ENCODE results near the gene BRINP3. TPM values are rescaled to one million over a fixed set of nuclear protein-coding genes. Genes with fewer than 3 reads are reported as not detected.

The BRINP3 gene
- total and polyA plus RNA-seq, 8 donors = 0.06 to 25.5 (median 7.4) TPM; not detected in 4

GRCh38 chr1:190472494-190472893, 5.2 kb downstream of the BRINP3 start:
- Histone ChIP-seq H3K36me3 (no peaks in the 10 kb centered on the region), H3K9me3 (no peaks in the 10 kb centered on the region), H3K27ac (no peak overlapping the region), H3K4me1 (peaks cover 0 to 23% (median 13%) of the 10 kb centered on the region in 4 donors), H3K27me3 (peaks cover 0 to 31% (median 31%) of the 10 kb centered on the region in 3 donors), H3K4me3 (no peak overlapping the region)
- TF ChIP-seq CTCF (IDR thresholded peaks at IDR 0.05) = no peak
- no peak for DNase-seq
- intact Hi-C loops (cut with DNase I; ENCODE audit: low total_unique reads) = no loop called here
- 78 to 83% (median 81%) methylated on average over 1 of the region's 1 CpG for WGBS, 5 donors

GRCh38 chr1:190472042-190472441, 5.6 kb downstream of the BRINP3 start:
- H3K27ac ChIP-seq = no peak overlapping the region

GRCh38 chr1:190464690-190465089, 13.0 kb downstream of the BRINP3 start:
- Histone ChIP-seq H3K27me3 (no peaks in the 10 kb centered on the region), H3K9me3 (no peaks in the 10 kb centered on the region), H3K27ac (no peak overlapping the region), H3K4me1 (no peaks in the 10 kb centered on the region), H3K36me3 (no peaks in the 10 kb centered on the region), H3K4me3 (no peak overlapping the region)
- no peak for TF ChIP-seq POLR2A (IDR thresholded peaks at IDR 0.05)
- no peak for TF ChIP-seq CTCF (IDR thresholded peaks at IDR 0.05)
- TF ChIP-seq EP300 (IDR thresholded peaks at IDR 0.05) = no peak
- TF ChIP-seq POLR2AphosphoS5 (IDR thresholded peaks at IDR 0.05) = no peak
- no peak for DNase-seq
- intact Hi-C loops (cut with DNase I; ENCODE audit: low total_unique reads) = no loop called here
- WGBS, 5 donors = 48 to 66% (median 54%) methylated on average over 2 of the region's 2 CpGs

More at GRCh38 chr1:190472042-190472441, 5.6 kb downstream of the BRINP3 start:
- no peak for TF ChIP-seq CTCF (IDR thresholded peaks at IDR 0.05)
- no peak for TF ChIP-seq POLR2A (IDR thresholded peaks at IDR 0.05)
- TF ChIP-seq POLR2AphosphoS5 (IDR thresholded peaks at IDR 0.05) = no peak
- TF ChIP-seq EP300 (IDR thresholded peaks at IDR 0.05) = no peak
- DNase-seq = no peak
- H3K4me3 ChIP-seq = no peak overlapping the region
- no peaks in the 10 kb centered on the region for H3K9me3 ChIP-seq
- H3K4me1 ChIP-seq = peaks cover 0 to 20% (median 12%) of the 10 kb centered on the region in 4 donors
- H3K27me3 ChIP-seq = peaks cover 0 to 29% (median 27%) of the 10 kb centered on the region in 3 donors
- WGBS, 5 donors = 72 to 86% (median 75%) methylated on average over 2 of the region's 2 CpGs
- no peaks in the 10 kb centered on the region for H3K36me3 ChIP-seq
- intact Hi-C loops (cut with DNase I; ENCODE audit: low total_unique reads) = no loop called here

- Histone ChIP-seq H3K27me3 (no peaks in the 10 kb centered on the region), H3K4me3 (no peak overlapping the region), H3K4me1 (no peaks in the 10 kb centered on the region), H3K27ac (no peak overlapping the region), H3K36me3 (no peaks in the 10 kb centered on the region), H3K9me3 (no peaks in the 10 kb centered on the region)
- intact Hi-C loops (cut with DNase I; ENCODE audit: low total_unique reads) = no loop called here
- 70 to 83% (median 80%) methylated on average over 3 of the region's 3 CpGs for WGBS, 5 donors
- no peak for TF ChIP-seq EP300 (IDR thresholded peaks at IDR 0.05)
- TF ChIP-seq POLR2AphosphoS5 (IDR thresholded peaks at IDR 0.05) = no peak
- DNase-seq = no peak
These were observed 21.5 kb downstream of the BRINP3 start for GRCh38 chr1:190456129-190456528.

GRCh38 chr1:190455631-190456030, 22.0 kb downstream of the BRINP3 start:
- no peak overlapping the region for H3K27ac ChIP-seq
- no peak overlapping the region for H3K4me3 ChIP-seq
- no peak for DNase-seq
- no peak for TF ChIP-seq POLR2A (IDR thresholded peaks at IDR 0.05)
- TF ChIP-seq POLR2AphosphoS5 (IDR thresholded peaks at IDR 0.05) = no peak
- no peak for TF ChIP-seq EP300 (IDR thresholded peaks at IDR 0.05)
- no peak for TF ChIP-seq CTCF (IDR thresholded peaks at IDR 0.05)
- intact Hi-C loops (cut with DNase I; ENCODE audit: low total_unique reads) = no loop called here
- H3K4me1 ChIP-seq = no peaks in the 10 kb centered on the region
- 28 to 68% (median 60%) methylated on average over 1 of the region's 1 CpG for WGBS, 5 donors
- no peaks in the 10 kb centered on the region for H3K36me3 ChIP-seq
- H3K9me3 ChIP-seq = no peaks in the 10 kb centered on the region
- H3K27me3 ChIP-seq = no peaks in the 10 kb centered on the region

All from stomach (tissue), 9 donors.